ENCODE results near the gene ADM. TPM values are rescaled to one million over a fixed set of nuclear protein-coding genes. Genes with fewer than 3 reads are reported as not detected.
A peak's percentile ranks its signal among the peaks of the same experiment; 100 is the strongest.

Gene ADM
- total RNA-seq, 1 donor from 2014 or later: 51.2 TPM

GRCh38 chr11:10310301-10310841 lies 5.5 kb downstream of the ADM start:
- no peak for DNase-seq

GRCh38 chr11:10311802-10312201 lies 6.9 kb downstream of the ADM start:
- DNase-seq: no peak

GRCh38 chr11:10314199-10315072 lies 9.6 kb downstream of the ADM start:
- DNase-seq: peak; percentile 50

- no peak for DNase-seq
Observed at GRCh38 chr11:10315083-10315482, 10.2 kb downstream of the ADM start.

GRCh38 chr11:10317151-10317755 lies 12.4 kb downstream of the ADM start:
- DNase-seq: no peak

- no peak for DNase-seq
Observed at GRCh38 chr11:10317776-10318526, 13.1 kb downstream of the ADM start.

GRCh38 chr11:10318527-10318802 lies 13.6 kb downstream of the ADM start:
- peak; percentile 61 for DNase-seq

- no peak for DNase-seq
Observed at GRCh38 chr11:10319702-10320558, 15.1 kb downstream of the ADM start.

- no peak for DNase-seq
Observed at GRCh38 chr11:10320736-10321465, 16.0 kb downstream of the ADM start.

GRCh38 chr11:10322401-10322800 lies 17.5 kb downstream of the ADM start:
- no peak for DNase-seq

GRCh38 chr11:10322830-10323792 lies 18.2 kb downstream of the ADM start:
- peak; percentile 87 for DNase-seq

GRCh38 chr11:10323793-10324170 lies 18.9 kb downstream of the ADM start:
- DNase-seq: no peak

- no peak for DNase-seq
Observed at GRCh38 chr11:10324474-10324873, 19.6 kb downstream of the ADM start.

GRCh38 chr11:10325277-10326011 lies 20.6 kb downstream of the ADM start:
- no peak for DNase-seq

- DNase-seq: no peak
Observed at GRCh38 chr11:10326012-10326964, 21.4 kb downstream of the ADM start.

- no peak for DNase-seq
Observed at GRCh38 chr11:10327254-10327653, 22.4 kb downstream of the ADM start.

GRCh38 chr11:10328314-10329098 lies 23.6 kb downstream of the ADM start:
- DNase-seq: no peak

Data from tongue (tissue), 2 donors.